Measurements from ENCODE around the gene APOH.

- TF ChIP-seq ELF4 (IDR thresholded peaks at IDR 0.05) (no peak), SP1 (IDR thresholded peaks at IDR 0.05) (no peak), ZNF384 (IDR thresholded peaks at IDR 0.05) (no peak), SUZ12 (IDR thresholded peaks at IDR 0.05) (no peak)
Measured at GRCh38 chr17:66276328-66276937, 47.2 kb upstream of the APOH start.
